ENCODE results near the gene RBM20.

RBM20 gene

GRCh38 chr10:110881247-110881646, 237.1 kb downstream of the RBM20 start:
- no peak for TF ChIP-seq ZNF274 (IDR thresholded peaks at IDR 0.05; ENCODE audit: low read depth, low read length)
- no peak overlapping the region for H3K4me3 ChIP-seq (ENCODE audit: low read length)

- no peak for TF ChIP-seq ZNF274 (IDR thresholded peaks at IDR 0.05; ENCODE audit: low read depth, low read length)
- H3K4me3 ChIP-seq (ENCODE audit: low read length), result no peak overlapping the region
Measured at GRCh38 chr10:110881905-110882304, 237.8 kb downstream of the RBM20 start.

GRCh38 chr10:110883924-110884323, 239.8 kb downstream of the RBM20 start:
- no peak for TF ChIP-seq ZNF274 (IDR thresholded peaks at IDR 0.05; ENCODE audit: low read depth, low read length)
- no peak overlapping the region for H3K4me3 ChIP-seq (ENCODE audit: low read length)

DNA sequence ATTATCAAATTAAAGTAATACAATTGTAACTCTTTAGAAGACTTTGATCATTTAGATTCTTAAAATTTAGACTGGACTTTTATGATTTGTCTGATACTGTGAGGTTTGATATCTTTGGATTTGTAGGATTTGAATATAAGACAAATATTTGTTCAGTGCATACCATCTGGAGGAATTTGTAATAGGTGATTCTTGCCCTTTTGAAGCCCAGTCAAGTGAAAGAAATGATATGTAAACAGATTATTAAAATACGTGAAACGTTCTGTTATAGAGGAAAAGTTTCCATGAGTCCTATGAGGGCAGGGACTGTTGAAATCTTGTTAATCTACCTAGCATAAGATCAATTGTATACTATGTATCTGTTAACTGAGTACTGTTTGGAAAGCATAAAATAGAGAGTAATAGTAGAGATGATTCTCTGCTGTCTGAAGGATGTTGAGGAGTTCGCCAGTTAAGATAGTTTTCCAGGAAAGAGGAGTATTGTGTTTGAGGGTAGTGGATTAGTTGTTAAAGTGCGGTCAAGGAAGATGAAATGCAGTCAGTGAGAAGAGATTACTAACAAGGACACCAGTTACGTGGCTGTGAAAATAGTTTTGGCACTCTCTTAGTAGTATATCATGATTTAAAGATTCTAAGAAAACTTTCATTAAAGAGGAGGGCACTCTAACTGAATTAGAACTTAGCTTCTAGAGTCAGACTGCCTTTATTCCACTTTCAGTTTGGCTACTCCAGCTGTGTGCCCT, 242.0 kb downstream of the RBM20 start:
- H3K4me3 ChIP-seq (ENCODE audit: low read length), result no peak overlapping the region
- no peak for TF ChIP-seq ZNF274 (IDR thresholded peaks at IDR 0.05; ENCODE audit: low read depth, low read length)

DNA sequence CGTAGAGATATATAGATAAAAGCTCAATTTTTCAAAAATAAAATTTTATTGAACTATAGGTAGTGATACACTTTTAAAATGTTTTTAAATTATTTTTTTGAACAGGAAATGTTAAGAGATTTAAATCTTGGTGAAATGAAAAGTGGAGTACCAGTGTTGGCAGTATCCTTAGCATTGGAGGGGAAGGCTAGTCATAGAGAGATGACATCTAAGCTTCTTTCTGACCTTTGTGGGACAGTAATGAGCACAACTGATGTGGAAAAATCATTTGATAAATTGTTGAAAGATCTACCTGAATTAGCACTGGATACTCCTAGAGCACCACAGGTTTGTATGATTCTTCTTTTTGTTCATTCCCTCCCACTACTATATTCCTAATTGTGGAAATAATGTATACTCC, 243.4 kb downstream of the RBM20 start:
- H3K4me3 ChIP-seq (ENCODE audit: low read length), result no peak overlapping the region
- no peak for TF ChIP-seq ZNF274 (IDR thresholded peaks at IDR 0.05; ENCODE audit: low read depth, low read length)
